HepG2 (cell line): ENCODE results near the gene ITIH3. TPM values are rescaled to one million over a fixed set of nuclear protein-coding genes. Genes with fewer than 3 reads are reported as not detected.
A peak's percentile ranks its signal among the peaks of the same experiment; 100 is the strongest.

Experiments used
- AKAP8 ChIP-seq: sonication (generic); formaldehyde crosslinking; IDR thresholded peaks from 2 replicates; pipeline ENCODE4 v1.5.1; 2020; ENCODE audit warnings: mild to moderate bottlenecking, missing genetic modification reagents
- HNRNPH1 ChIP-seq: fragments of 200-400 bp; formaldehyde crosslinking; optimal IDR thresholded peaks from 2 replicates; pipeline ENCODE3; 2017; ENCODE audit warnings: mild to moderate bottlenecking, low read depth, low read length
- IRF2 ChIP-seq: IDR thresholded peaks from 2 replicates; pipeline ENCODE4 v1.6.1; 2018; ENCODE audit warnings: missing genetic modification reagents, missing compliant biosample characterization
- LCORL ChIP-seq, 2 experiments: fragments of 450-650 bp in 1 of 2; sonication (generic) in 1 of 2; formaldehyde crosslinking in 1 of 2; IDR thresholded peaks; 2 replicates each; pipeline versions ENCODE4 v1.5.0 to v1.6.1; 2017 to 2020; ENCODE audit warnings: antibody characterized with exemption in 1 of 2, missing genetic modification reagents in 1 of 2
- MIXL1 ChIP-seq: IDR thresholded peaks from 2 replicates; pipeline ENCODE4 v1.6.1; 2016
- MXD4 ChIP-seq: IDR thresholded peaks from 2 replicates; pipeline ENCODE4 v1.6.1; 2016; ENCODE audit warnings: mild to moderate bottlenecking, missing biosample characterization, missing genetic modification reagents
- PAX8 ChIP-seq: sonication (generic); formaldehyde crosslinking; IDR thresholded peaks from 2 replicates; pipeline ENCODE4 v1.8.0; 2022; ENCODE audit warnings: mild to moderate bottlenecking, missing genetic modification reagents, borderline replicate concordance
- POLR2AphosphoS2 ChIP-seq: IDR thresholded peaks from 2 replicates; pipeline ENCODE4 v1.6.1; 2011; ENCODE audit warnings: low read depth, low read length, improper control_type of control experiment
- RARA ChIP-seq: IDR thresholded peaks from 2 replicates; pipeline ENCODE4 v1.6.1; 2016; ENCODE audit warnings: missing genetic modification reagents, missing compliant biosample characterization
- SNAI1 ChIP-seq: sonication (generic); formaldehyde crosslinking; IDR thresholded peaks from 2 replicates; pipeline ENCODE4 v1.5.0; 2020; ENCODE audit warnings: mild to moderate bottlenecking, missing genetic modification reagents, borderline replicate concordance
- TBL1XR1 ChIP-seq: fragments of 150-350 bp; IDR thresholded peaks from 2 replicates; pipeline ENCODE4 v1.6.1; 2014; ENCODE audit warnings: borderline replicate concordance, low read length; ENCODE audit not compliant: partially characterized antibody
- XRCC5 ChIP-seq: fragments of 200-400 bp; formaldehyde crosslinking; optimal IDR thresholded peaks from 2 replicates; pipeline ENCODE3; 2017; ENCODE audit warnings: mild to moderate bottlenecking, low read length
- YEATS4 ChIP-seq: sonication (generic); formaldehyde crosslinking; IDR thresholded peaks from 2 replicates; pipeline ENCODE4 v1.4.0; 2020; ENCODE audit warnings: missing genetic modification reagents, borderline replicate concordance
- ZBTB4 ChIP-seq: sonication (generic); formaldehyde crosslinking; IDR thresholded peaks from 2 replicates; pipeline ENCODE4 v1.4.0; 2020; ENCODE audit warnings: missing genetic modification reagents, mild to moderate bottlenecking, borderline replicate concordance
- ZNF317 ChIP-seq: sonication (generic); formaldehyde crosslinking; IDR thresholded peaks from 2 replicates; pipeline ENCODE4 v1.5.0; 2020; ENCODE audit warnings: mild to moderate bottlenecking, missing genetic modification reagents
- ZNF549 ChIP-seq: sonication (generic); formaldehyde crosslinking; IDR thresholded peaks from 2 replicates; pipeline ENCODE4 v1.5.0; 2020; ENCODE audit warnings: missing genetic modification reagents
- ZNF572 ChIP-seq: sonication (generic); formaldehyde crosslinking; IDR thresholded peaks from 2 replicates; pipeline ENCODE4 v1.5.1; 2020; ENCODE audit warnings: mild to moderate bottlenecking, missing genetic modification reagents
- ZNF598 ChIP-seq: sonication (generic); formaldehyde crosslinking; IDR thresholded peaks from 2 replicates; pipeline ENCODE4 v1.5.1; 2020; ENCODE audit warnings: mild to moderate bottlenecking, missing genetic modification reagents, borderline replicate concordance
- ZNF782 ChIP-seq: sonication (generic); formaldehyde crosslinking; IDR thresholded peaks from 2 replicates; pipeline ENCODE4 v1.4.0; 2020; ENCODE audit warnings: missing genetic modification reagents, mild to moderate bottlenecking, borderline replicate concordance
- ZSCAN21 ChIP-seq: sonication (generic); formaldehyde crosslinking; IDR thresholded peaks from 2 replicates; pipeline ENCODE4 v1.8.0; 2022; ENCODE audit warnings: mild to moderate bottlenecking, missing genetic modification reagents, moderate library complexity, borderline replicate concordance
- polyA plus RNA-seq, 8 experiments: library from polyadenylated mRNA; depleted of rRNA in 3 of 8; stranded (reverse) in 7 of 8; unstranded in 1 of 8; fragments of >200 nt; fragmentation: Illumina TruSeq in 4 of 8; extraction: Trizol in 4 of 8; gene quantifications; 2 replicates each; pipeline versions ENCODE4 v1.2.1 to v1.2.3, GENCODE V29; 2011 to 2016; ENCODE audit warnings: low read depth in 4 of 8, missing spikeins in 1 of 8, mixed read lengths in 1 of 8; ENCODE audit not compliant: insufficient read depth in 1 of 8
- total RNA-seq, 5 experiments: library from RNA; depleted of rRNA; stranded (reverse); fragments of >200 nt; fragmentation: Illumina TruSeq; extraction: Trizol; gene quantifications; 2 replicates each; pipeline ENCODE4 v1.2.3, GENCODE V29; 2016; ENCODE audit warnings: low read depth in 1 of 5
- TF ChIP-seq, protein P1 (sequence below): sonication (generic); formaldehyde crosslinking; IDR thresholded peaks from 2 replicates; pipeline ENCODE4 v1.4.0; 2020; ENCODE audit warnings: missing genetic modification reagents
- TF ChIP-seq, protein P2 (sequence below): IDR thresholded peaks from 2 replicates; pipeline ENCODE4 v1.6.1; 2016; ENCODE audit warnings: control low read depth
- TF ChIP-seq, protein P3 (sequence below): sonication (generic); formaldehyde crosslinking; conservative IDR thresholded peaks from 2 replicates; pipeline ENCODE4 v1.4.0; 2020; ENCODE audit warnings: missing genetic modification reagents

ITIH3 gene
- total and polyA plus RNA-seq, 2 of the 13 experiments (the other 11 are each of a cell fraction or from before 2014, with no cell fraction given): 105 to 632 TPM

- TF ChIP-seq ZNF782 (CRISPR knock-in tag) (no peak), TBL1XR1 (no peak), AKAP8 (CRISPR knock-in tag) (0 out of 2 replicates have a peak, but pooled peaks have one; percentile 27), YEATS4 (CRISPR knock-in tag) (no peak), ZNF598 (0 out of 2 replicates have a peak, but pooled peaks have one; percentile 26), ZNF317 (CRISPR knock-in tag) (no peak), ZBTB4 (CRISPR knock-in tag) (no peak), SNAI1 (no peak), IRF2 (CRISPR knock-in tag) (peak; percentile 17; the same call in 1 of the 2 replicates), XRCC5 (peak; percentile 63), ZNF572 (CRISPR knock-in tag) (no peak), HNRNPH1 (no peak), LCORL (IDR thresholded peaks at IDR 0.05) (no peak), LCORL (CRISPR knock-in tag; IDR thresholded peaks at IDR 0.05) (peak; percentile 84), MXD4 (no peak), POLR2AphosphoS2 (no peak), ZSCAN21 (CRISPR knock-in tag) (no peak), RARA (CRISPR knock-in tag) (0 out of 2 replicates have a peak, but pooled peaks have one; percentile 19), PAX8 (CRISPR knock-in tag) (no peak), ZNF549 (CRISPR knock-in tag) (no peak), MIXL1 (CRISPR knock-in tag) (0 out of 2 replicates have a peak, but pooled peaks have one; percentile 11)
- TF ChIP-seq, protein P1, sequence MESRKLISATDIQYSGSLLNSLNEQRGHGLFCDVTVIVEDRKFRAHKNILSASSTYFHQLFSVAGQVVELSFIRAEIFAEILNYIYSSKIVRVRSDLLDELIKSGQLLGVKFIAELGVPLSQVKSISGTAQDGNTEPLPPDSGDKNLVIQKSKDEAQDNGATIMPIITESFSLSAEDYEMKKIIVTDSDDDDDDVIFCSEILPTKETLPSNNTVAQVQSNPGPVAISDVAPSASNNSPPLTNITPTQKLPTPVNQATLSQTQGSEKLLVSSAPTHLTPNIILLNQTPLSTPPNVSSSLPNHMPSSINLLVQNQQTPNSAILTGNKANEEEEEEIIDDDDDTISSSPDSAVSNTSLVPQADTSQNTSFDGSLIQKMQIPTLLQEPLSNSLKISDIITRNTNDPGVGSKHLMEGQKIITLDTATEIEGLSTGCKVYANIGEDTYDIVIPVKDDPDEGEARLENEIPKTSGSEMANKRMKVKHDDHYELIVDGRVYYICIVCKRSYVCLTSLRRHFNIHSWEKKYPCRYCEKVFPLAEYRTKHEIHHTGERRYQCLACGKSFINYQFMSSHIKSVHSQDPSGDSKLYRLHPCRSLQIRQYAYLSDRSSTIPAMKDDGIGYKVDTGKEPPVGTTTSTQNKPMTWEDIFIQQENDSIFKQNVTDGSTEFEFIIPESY (CRISPR knock-in tag): peak; percentile 7; the same call in 1 of the 2 replicates
- TF ChIP-seq, protein P2, sequence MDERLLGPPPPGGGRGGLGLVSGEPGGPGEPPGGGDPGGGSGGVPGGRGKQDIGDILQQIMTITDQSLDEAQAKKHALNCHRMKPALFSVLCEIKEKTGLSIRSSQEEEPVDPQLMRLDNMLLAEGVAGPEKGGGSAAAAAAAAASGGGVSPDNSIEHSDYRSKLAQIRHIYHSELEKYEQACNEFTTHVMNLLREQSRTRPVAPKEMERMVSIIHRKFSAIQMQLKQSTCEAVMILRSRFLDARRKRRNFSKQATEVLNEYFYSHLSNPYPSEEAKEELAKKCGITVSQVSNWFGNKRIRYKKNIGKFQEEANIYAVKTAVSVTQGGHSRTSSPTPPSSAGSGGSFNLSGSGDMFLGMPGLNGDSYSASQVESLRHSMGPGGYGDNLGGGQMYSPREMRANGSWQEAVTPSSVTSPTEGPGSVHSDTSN (CRISPR knock-in tag): no peak
- TF ChIP-seq, protein P3, sequence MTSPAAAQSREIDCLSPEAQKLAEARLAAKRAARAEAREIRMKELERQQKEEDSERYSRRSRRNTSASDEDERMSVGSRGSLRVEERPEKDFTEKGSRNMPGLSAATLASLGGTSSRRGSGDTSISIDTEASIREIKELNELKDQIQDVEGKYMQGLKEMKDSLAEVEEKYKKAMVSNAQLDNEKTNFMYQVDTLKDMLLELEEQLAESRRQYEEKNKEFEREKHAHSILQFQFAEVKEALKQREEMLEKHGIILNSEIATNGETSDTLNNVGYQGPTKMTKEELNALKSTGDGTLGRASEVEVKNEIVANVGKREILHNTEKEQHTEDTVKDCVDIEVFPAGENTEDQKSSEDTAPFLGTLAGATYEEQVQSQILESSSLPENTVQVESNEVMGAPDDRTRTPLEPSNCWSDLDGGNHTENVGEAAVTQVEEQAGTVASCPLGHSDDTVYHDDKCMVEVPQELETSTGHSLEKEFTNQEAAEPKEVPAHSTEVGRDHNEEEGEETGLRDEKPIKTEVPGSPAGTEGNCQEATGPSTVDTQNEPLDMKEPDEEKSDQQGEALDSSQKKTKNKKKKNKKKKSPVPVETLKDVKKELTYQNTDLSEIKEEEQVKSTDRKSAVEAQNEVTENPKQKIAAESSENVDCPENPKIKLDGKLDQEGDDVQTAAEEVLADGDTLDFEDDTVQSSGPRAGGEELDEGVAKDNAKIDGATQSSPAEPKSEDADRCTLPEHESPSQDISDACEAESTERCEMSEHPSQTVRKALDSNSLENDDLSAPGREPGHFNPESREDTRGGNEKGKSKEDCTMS (CRISPR knock-in tag): no peak
These were observed 2.2 kb upstream of the ITIH3 start (continued) for GRCh38 chr3:52792413-52792812.
